Left lung (tissue), 10 donors: ENCODE results near the gene TMEM255B. TPM values are rescaled to one million over a fixed set of nuclear protein-coding genes. Genes with fewer than 3 reads are reported as not detected.

Experiments used
- ATAC-seq: fragments of 200-7000 bp; cut with Tn5 transposase; one replicate; pipeline ENCODE4 v1.9.1; 2020; ENCODE audit warnings: moderate library complexity
- DNase-seq, 4 donors: peaks; one replicate each; pipeline ENCODE4 v3.0.0-alpha.2; 2013 to 2020
- H3K27ac ChIP-seq, 2 donors: fragments of 200-600 bp; sonication (generic) in 1 of 2; one replicate each; pipeline versions ENCODE4 v1.5.0 to v1.8.0; 2020 to 2021
- H3K27me3 ChIP-seq, 2 donors: fragments of 200-600 bp; sonication (generic) in 1 of 2; one replicate each; pipeline versions ENCODE4 v1.5.0 to v1.8.0; 2020 to 2021
- H3K36me3 ChIP-seq, 2 donors: fragments of 200-600 bp; sonication (generic) in 1 of 2; one replicate each; pipeline versions ENCODE4 v1.5.0 to v1.8.0; 2020 to 2021
- H3K4me1 ChIP-seq, 2 donors: fragments of 200-600 bp; one replicate each; pipeline ENCODE4 v1.8.0; 2021
- H3K4me3 ChIP-seq, 2 donors: fragments of 200-600 bp; sonication (generic) in 1 of 2; one replicate each; pipeline versions ENCODE4 v1.5.0 to v1.8.0; 2020 to 2021; ENCODE audit warnings: mild to moderate bottlenecking in 1 of 2
- H3K9me3 ChIP-seq, 2 donors: fragments of 200-600 bp; sonication (generic) in 1 of 2; one replicate each; pipeline versions ENCODE4 v1.5.0 to v1.8.0; 2020 to 2021
- intact Hi-C, 2 donors: fragments of 100-400 bp; cut with DNase I; formaldehyde crosslinking; loops; one replicate each; pipeline versions ENCODE4 v1.11.2 to v1.14.2; 2022
- polyA plus RNA-seq, 6 donors: library from polyadenylated mRNA; unstranded; fragments of 120-200 nt; gene quantifications; one replicate each; pipeline ENCODE4 v1.2.1, GENCODE V29; 2013; ENCODE audit not compliant: insufficient read length in 6 of 6
- total RNA-seq, 2 donors: library from RNA; stranded (reverse); fragmentation: NEBNext Ultra II Directional; extraction: Animal tissue kit (Norgen Biotek cat#: 25700); gene quantifications; one replicate each; pipeline ENCODE4 v1.2.1, GENCODE V29; 2021
- TF ChIP-seq, protein P1 (sequence below), 2 donors: fragments of 200-600 bp; sonication (generic) in 1 of 2; IDR thresholded peaks; one replicate each; pipeline versions ENCODE4 v1.5.0 to v1.8.0; 2021; ENCODE audit warnings: antibody characterized with exemption in 2 of 2
- donor health status: DM: no; HTN: yes; CAD: no.
- donor health status: DM: no; HTN: no; CAD: no.

Gene TMEM255B
- total and polyA plus RNA-seq, 8 donors, result 10.4 to 30.7 (median 15.7) TPM

DNA sequence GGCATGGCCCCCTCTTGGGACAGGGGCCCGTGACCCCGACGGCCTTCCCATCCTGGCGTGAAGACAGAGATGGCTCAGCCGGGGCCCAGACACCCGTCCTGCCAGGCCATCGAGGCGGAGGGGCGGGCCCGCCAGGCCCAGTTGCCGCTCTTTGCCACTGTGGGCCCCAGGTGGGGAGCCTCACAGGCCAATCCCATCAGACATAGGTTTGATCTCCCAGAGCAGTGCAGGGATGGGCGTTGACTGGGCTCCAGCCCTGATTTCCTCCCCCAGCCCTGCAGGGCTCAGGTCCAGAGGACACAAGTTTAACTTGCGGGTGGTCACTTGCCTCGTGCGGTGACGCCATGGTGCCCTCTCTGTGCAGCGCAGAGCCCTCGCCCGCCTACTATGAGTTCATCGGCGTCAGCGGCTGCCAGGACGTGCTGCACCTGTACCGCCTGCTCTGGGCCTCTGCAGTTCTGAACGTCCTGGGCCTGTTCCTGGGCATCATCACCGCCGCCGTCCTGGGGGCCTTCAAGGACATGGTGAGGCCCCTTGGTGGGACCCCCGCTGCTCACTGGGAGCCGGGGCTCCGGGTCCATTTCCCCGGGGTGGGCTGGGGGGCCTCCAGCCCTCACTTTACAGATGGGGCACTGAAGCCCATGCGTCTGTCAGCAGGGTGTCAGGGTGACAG, 42.4 kb downstream of the TMEM255B start:
- Histone ChIP-seq H3K4me3 (no peak overlapping the region), H3K36me3 (peaks cover 0 to 9% of the 10 kb centered on the region in 2 donors), H3K27me3 (no peaks in the 10 kb centered on the region), H3K9me3 (peaks cover 0 to under 1% of the 10 kb centered on the region in 2 donors), H3K4me1 (peaks cover 0 to 7% of the 10 kb centered on the region in 2 donors), H3K27ac (no peak overlapping the region)
- TF ChIP-seq, protein P1, sequence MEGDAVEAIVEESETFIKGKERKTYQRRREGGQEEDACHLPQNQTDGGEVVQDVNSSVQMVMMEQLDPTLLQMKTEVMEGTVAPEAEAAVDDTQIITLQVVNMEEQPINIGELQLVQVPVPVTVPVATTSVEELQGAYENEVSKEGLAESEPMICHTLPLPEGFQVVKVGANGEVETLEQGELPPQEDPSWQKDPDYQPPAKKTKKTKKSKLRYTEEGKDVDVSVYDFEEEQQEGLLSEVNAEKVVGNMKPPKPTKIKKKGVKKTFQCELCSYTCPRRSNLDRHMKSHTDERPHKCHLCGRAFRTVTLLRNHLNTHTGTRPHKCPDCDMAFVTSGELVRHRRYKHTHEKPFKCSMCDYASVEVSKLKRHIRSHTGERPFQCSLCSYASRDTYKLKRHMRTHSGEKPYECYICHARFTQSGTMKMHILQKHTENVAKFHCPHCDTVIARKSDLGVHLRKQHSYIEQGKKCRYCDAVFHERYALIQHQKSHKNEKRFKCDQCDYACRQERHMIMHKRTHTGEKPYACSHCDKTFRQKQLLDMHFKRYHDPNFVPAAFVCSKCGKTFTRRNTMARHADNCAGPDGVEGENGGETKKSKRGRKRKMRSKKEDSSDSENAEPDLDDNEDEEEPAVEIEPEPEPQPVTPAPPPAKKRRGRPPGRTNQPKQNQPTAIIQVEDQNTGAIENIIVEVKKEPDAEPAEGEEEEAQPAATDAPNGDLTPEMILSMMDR (IDR thresholded peaks at IDR 0.05), result no peak
- peak in 2 of 4 donors; percentile 25 to 78 for DNase-seq
- intact Hi-C loops, result loop anchor here in 1 of 2 donors (10.0 kb wide), 1 partner anchor 133 kb away; no protein-coding TSS in a partner anchor
- ATAC-seq, result no peak

DNA sequence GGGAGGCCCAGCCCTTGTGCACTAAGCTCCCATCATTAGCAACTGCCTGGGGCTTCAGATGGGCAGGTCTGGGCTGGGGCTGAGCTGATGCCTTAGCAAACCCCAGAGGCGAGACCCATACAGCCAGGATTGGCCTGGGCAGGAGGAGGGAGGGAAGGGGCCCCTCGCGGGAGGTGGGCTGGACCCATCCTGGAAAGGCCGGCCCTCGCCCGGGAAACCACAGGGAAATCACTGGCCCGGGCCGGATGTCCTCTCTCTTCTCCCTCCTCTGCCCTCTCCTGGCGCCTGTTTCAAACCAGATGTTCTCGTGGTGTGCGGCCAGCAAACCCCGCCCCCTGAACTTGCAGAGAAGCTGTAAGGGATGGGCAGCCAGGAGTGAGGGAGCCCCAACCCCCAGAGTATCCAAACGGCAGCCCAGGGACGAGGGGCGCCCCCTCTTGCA, 43.1 kb downstream of the TMEM255B start:
- no peak overlapping the region for H3K4me3 ChIP-seq
- TF ChIP-seq, protein P1 (IDR thresholded peaks at IDR 0.05), result no peak
- peaks cover 0 to 7% of the 10 kb centered on the region in 2 donors for H3K4me1 ChIP-seq
- peaks cover 0 to 7% of the 10 kb centered on the region in 2 donors for H3K9me3 ChIP-seq
- no peak overlapping the region for H3K27ac ChIP-seq
- DNase-seq, result peak; percentile 48 to 87 (median 78)
- intact Hi-C loops, result loop anchor here in 1 of 2 donors (10.0 kb wide), 1 partner anchor 133 kb away; no protein-coding TSS in a partner anchor
- ATAC-seq, result peak; percentile 59
- no peaks in the 10 kb centered on the region for H3K27me3 ChIP-seq
- peaks cover 0 to 3% of the 10 kb centered on the region in 2 donors for H3K36me3 ChIP-seq

DNA sequence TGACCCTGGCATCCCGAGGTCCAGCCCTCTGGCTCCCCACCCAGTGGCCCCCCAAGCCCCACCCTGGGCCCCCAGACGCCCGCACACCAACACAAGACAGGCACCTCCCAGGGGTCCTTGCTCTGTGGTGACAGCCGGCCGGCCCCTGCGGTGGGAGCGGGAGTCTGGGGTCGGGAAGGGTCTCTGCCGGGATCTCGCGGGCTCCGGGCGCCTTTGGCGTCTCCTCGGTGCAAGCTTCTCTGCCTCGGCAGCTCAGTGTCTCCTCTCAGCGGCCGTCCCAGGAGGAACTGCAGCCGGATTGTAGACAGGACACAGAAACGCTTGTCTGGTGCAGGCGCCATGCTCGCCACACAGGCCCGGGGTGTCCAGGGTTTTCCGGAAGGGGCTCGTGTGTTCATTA, 43.7 kb downstream of the TMEM255B start:
- intact Hi-C loops, result loop anchor here in 1 of 2 donors (10.0 kb wide), 1 partner anchor 132 kb away; no protein-coding TSS in a partner anchor
- ATAC-seq (no peak), DNase-seq (peak in 2 of 4 donors; percentile 29 to 57)
- Histone ChIP-seq H3K36me3 (no peaks in the 10 kb centered on the region), H3K4me3 (no peak overlapping the region), H3K4me1 (peaks cover 0 to 7% of the 10 kb centered on the region in 2 donors), H3K27ac (no peak overlapping the region), H3K9me3 (peaks cover 0 to 8% of the 10 kb centered on the region in 2 donors), H3K27me3 (no peaks in the 10 kb centered on the region)
- TF ChIP-seq, protein P1 (IDR thresholded peaks at IDR 0.05), result no peak

DNA sequence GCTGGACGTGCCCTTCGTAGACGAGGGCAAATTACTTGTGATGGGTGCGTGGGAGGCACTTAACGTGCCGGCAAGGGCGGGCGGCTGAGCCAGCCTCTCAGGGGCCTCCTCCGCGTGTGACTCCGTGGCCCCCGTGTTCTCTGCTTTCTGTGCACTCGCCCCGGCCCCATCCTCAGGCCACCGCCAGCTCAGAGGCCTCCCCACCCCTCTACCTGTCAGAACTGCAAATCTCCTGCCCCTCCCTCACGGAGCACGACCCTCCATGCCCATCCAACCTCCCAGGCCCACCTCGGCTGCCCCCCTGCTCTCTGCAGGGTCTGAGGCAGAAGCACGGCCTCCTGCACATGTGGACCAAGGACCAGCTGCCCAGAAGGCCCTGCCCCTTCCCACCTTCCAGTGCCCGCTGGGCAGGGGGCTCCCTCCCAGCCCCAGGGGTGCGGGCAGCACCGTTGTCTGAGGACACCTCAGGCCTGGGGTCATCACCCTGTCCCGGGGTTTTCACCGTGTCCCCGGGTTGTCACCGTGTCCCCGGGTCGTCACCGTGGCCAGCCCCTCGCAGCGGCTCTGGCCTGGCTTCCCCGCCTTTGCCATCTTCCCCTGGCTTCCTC, 44.5 kb downstream of the TMEM255B start:
- Histone ChIP-seq H3K4me3 (no peak overlapping the region), H3K9me3 (peaks cover 0 to 15% of the 10 kb centered on the region in 2 donors), H3K27me3 (no peaks in the 10 kb centered on the region), H3K36me3 (no peaks in the 10 kb centered on the region), H3K27ac (no peak overlapping the region), H3K4me1 (peaks cover 0 to 7% of the 10 kb centered on the region in 2 donors)
- DNase-seq, result peak in 2 of 4 donors; percentile 28 to 57
- intact Hi-C loops, result loop anchor here in 1 of 2 donors (10.0 kb wide), 1 partner anchor 131 kb away; no protein-coding TSS in a partner anchor
- ATAC-seq, result no peak
- TF ChIP-seq, protein P1 (IDR thresholded peaks at IDR 0.05), result no peak
